GM12864 (cell line): Measurements from ENCODE around the gene GNAT1.

Experiments used
- DNase-seq: peaks from one replicate; pipeline ENCODE4 v3.0.0-alpha.2; 2011; ENCODE audit warnings: low read depth
- H3K4me3 ChIP-seq: 2 replicates; pipeline ENCODE4 v1.5.1; 2011; ENCODE audit warnings: mild to moderate bottlenecking, low read depth, low read length, control low read depth
- CTCF ChIP-seq: IDR thresholded peaks from 2 replicates; pipeline ENCODE4 v1.5.1; 2011; ENCODE audit warnings: low read depth, mild to moderate bottlenecking, moderate library complexity, low read length, control low read depth, inconsistent platforms; ENCODE audit errors: missing control alignments

GNAT1 gene

DNA sequence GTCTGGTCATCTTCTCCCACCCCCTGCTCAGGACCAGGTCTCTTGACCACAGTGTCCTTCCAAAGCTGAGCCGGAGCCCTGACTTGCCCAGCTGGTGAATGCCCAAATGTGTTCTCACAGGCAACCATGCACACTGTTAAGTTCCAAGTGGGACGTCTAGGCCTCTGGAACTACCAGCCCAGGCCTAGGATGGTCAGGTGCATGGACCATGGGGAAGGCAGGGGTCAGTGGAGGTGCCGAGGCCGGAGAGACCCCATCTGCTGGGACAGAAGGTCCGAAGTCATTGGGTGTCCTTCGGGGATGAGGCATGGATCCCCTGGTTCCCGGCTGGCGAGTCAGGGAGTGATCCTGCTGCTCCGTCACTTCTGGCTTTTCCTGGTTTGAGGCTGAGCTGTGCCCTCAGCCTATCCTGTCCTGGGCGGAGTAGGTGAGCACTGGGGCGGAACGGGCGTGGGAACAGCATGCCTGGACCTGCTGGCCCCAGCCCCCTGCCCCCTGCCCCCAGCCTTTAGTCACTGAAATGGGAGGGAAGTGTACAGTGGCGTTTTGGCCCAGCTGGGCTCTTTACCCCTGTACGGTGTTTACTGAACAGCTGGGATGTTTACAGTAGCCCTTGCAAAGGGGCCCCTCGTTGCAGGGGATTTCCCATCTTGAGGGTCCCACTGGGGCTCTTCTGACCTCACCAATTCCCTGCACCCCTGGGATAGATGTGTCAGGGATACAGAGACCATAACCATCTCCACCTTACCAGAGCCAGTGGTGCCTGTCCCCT is 24.2 kb upstream of the GNAT1 start:
- no peak overlapping the region for H3K4me3 ChIP-seq
- DNase-seq, result no peak
- TF ChIP-seq CTCF, result no peak

- H3K4me3 ChIP-seq, result no peak overlapping the region
- no peak for TF ChIP-seq CTCF
- DNase-seq, result no peak
Measured at GRCh38 chr3:50167841-50168209, 23.6 kb upstream of the GNAT1 start.

DNA sequence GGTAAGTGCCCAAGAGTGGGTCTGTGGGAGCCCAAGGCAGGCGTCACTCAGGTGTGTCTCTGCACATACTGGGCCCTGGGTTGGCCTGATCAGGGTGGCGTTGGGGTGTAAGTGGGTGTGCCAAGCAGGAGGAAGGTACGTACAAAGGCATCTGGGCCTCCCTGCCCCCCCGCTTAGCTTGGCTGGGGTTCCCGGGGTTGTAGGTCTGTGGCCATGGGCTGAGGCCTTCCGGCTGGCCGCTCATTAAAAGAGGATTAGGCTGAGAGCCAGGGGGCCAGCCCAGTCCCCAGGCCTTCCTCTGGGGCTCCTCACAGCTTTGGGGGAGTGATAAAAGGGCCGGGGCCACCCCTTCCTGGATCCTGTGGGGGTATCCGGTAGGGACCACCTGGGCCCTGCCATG is 23.0 kb upstream of the GNAT1 start:
- no peak for DNase-seq
- no peak overlapping the region for H3K4me3 ChIP-seq
- no peak for TF ChIP-seq CTCF

DNA sequence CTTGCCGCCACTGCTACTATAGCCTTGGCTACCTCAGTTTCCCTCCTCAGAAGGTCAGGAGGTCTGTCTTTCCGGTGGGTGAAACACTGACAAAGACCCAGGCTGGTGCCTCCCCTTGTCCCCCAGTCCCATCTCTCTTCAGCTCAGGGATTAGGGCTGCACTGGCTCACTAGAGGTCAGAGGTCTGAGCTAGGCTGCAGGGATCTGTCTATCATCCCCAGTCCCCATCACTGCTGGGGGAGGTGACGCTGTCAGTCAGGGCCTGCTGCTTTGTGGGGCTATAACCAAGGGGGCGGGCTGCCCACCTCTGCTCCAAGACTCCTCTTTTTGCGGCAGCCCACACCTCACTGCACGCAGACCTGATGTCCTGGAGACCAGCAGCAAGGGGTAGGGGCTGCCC is 22.6 kb upstream of the GNAT1 start:
- DNase-seq, result no peak
- TF ChIP-seq CTCF, result no peak
- no peak overlapping the region for H3K4me3 ChIP-seq

- DNase-seq, result no peak
- H3K4me3 ChIP-seq, result no peak overlapping the region
- no peak for TF ChIP-seq CTCF
Measured at GRCh38 chr3:50169232-50169832, 22.1 kb upstream of the GNAT1 start.

GRCh38 chr3:50169858-50170257 is 21.6 kb upstream of the GNAT1 start:
- TF ChIP-seq CTCF, result no peak
- no peak overlapping the region for H3K4me3 ChIP-seq
- DNase-seq, result no peak

DNA sequence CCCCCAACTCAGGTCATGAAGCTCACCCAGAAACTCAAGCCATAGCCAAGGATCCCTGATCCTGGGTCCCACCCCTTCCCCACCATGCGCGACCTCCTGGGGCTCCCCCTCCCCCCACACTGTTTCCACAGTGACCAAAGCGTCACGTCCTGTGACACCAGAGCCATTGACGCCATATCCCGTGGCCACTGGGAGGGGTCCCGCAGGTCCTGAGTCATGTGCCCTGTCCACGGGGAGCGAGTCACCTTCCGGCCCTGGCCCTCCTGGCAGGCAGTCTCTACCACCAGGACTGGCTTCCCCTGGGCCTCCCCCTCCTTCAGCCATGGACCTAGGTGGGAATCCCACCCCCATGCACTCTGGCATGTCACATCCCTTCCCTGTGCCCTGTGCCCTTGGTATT is 20.7 kb upstream of the GNAT1 start:
- TF ChIP-seq CTCF, result no peak
- DNase-seq, result no peak
- no peak overlapping the region for H3K4me3 ChIP-seq
